DND-41 (cell line): ENCODE measurements around the gene OTOGL.

Experiments used
- EZH2 ChIP-seq: IDR thresholded peaks from 3 replicates; pipeline ENCODE4 v1.6.1; 2012; ENCODE audit warnings: borderline replicate concordance, low read depth, mild to moderate bottlenecking, moderate library complexity, low read length, inconsistent platforms; ENCODE audit not compliant: severe bottlenecking
- TF ChIP-seq, protein P1 (sequence below): IDR thresholded peaks from 2 replicates; pipeline ENCODE4 v1.5.1; 2012; ENCODE audit warnings: borderline replicate concordance, low read length, moderate library complexity, mild to moderate bottlenecking; ENCODE audit not compliant: poor library complexity, severe bottlenecking; ENCODE audit errors: extremely low read depth

DNA sequence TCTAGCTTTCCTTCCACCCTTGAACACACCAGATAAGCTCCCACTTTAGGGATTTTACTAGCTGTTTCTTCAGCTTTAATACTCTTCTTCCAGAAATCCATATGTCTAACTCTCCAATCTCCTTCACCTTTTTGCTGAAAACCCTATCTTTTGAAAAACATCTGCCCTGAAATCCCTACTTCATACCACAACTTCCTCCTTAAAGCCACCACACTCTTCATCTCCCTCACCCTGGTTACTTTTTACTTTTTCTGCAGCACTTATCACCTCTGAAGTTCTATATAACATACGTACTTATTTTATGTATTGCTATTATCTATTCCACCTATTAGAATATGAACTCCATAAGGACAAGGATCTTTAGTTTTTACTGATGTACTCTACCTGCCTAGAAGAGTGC, 316.1 kb downstream of the OTOGL start:
- TF ChIP-seq, protein P1, sequence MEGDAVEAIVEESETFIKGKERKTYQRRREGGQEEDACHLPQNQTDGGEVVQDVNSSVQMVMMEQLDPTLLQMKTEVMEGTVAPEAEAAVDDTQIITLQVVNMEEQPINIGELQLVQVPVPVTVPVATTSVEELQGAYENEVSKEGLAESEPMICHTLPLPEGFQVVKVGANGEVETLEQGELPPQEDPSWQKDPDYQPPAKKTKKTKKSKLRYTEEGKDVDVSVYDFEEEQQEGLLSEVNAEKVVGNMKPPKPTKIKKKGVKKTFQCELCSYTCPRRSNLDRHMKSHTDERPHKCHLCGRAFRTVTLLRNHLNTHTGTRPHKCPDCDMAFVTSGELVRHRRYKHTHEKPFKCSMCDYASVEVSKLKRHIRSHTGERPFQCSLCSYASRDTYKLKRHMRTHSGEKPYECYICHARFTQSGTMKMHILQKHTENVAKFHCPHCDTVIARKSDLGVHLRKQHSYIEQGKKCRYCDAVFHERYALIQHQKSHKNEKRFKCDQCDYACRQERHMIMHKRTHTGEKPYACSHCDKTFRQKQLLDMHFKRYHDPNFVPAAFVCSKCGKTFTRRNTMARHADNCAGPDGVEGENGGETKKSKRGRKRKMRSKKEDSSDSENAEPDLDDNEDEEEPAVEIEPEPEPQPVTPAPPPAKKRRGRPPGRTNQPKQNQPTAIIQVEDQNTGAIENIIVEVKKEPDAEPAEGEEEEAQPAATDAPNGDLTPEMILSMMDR: no peak
- TF ChIP-seq EZH2: no peak
